ENCODE results near the gene CRELD1.
A peak's percentile ranks its signal among the peaks of the same experiment; 100 is the strongest.

Gene CRELD1

DNA sequence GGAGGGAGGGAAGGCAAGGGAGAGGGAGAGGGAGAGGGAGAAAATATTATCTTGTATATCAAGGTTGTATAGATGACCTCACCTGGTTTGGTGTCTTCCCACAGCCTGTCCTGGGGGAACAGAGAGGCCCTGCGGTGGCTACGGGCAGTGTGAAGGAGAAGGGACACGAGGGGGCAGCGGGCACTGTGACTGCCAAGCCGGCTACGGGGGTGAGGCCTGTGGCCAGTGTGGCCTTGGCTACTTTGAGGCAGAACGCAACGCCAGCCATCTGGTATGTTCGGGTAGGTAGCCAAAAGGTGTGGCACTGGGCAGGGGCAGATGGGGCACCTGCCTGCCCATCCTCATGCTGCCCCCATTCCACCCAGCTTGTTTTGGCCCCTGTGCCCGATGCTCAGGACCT, 7.1 kb downstream of the CRELD1 start:
- Histone ChIP-seq H3K27me3 (ENCODE audit: control insufficient read depth, insufficient read depth, low read length) (no peaks in the 10 kb centered on the region), H3K9ac (ENCODE audit: low read depth, low read length) (no peak overlapping the region), H3K9me3 (ENCODE audit: control insufficient read depth, insufficient read depth, low read length) (no peaks in the 10 kb centered on the region), H3K36me3 (ENCODE audit: control insufficient read depth, insufficient read depth, low read length) (peaks cover 3% of the 10 kb centered on the region), H3K4me3 (ENCODE audit: low read depth, low read length) (no peak overlapping the region), H3K4me1 (ENCODE audit: control insufficient read depth, insufficient read depth, low read length) (no peaks in the 10 kb centered on the region)

GRCh38 chr3:9942164-9942563, 8.5 kb downstream of the CRELD1 start:
- Histone ChIP-seq H3K9me3 (ENCODE audit: control insufficient read depth, insufficient read depth, low read length) (no peaks in the 10 kb centered on the region), H3K4me3 (ENCODE audit: low read depth, low read length) (no peak overlapping the region), H3K4me1 (ENCODE audit: control insufficient read depth, insufficient read depth, low read length) (no peaks in the 10 kb centered on the region), H3K9ac (ENCODE audit: low read depth, low read length) (no peak overlapping the region), H3K36me3 (ENCODE audit: control insufficient read depth, insufficient read depth, low read length) (peaks cover 3% of the 10 kb centered on the region), H3K27me3 (ENCODE audit: control insufficient read depth, insufficient read depth, low read length) (no peaks in the 10 kb centered on the region)

DNA sequence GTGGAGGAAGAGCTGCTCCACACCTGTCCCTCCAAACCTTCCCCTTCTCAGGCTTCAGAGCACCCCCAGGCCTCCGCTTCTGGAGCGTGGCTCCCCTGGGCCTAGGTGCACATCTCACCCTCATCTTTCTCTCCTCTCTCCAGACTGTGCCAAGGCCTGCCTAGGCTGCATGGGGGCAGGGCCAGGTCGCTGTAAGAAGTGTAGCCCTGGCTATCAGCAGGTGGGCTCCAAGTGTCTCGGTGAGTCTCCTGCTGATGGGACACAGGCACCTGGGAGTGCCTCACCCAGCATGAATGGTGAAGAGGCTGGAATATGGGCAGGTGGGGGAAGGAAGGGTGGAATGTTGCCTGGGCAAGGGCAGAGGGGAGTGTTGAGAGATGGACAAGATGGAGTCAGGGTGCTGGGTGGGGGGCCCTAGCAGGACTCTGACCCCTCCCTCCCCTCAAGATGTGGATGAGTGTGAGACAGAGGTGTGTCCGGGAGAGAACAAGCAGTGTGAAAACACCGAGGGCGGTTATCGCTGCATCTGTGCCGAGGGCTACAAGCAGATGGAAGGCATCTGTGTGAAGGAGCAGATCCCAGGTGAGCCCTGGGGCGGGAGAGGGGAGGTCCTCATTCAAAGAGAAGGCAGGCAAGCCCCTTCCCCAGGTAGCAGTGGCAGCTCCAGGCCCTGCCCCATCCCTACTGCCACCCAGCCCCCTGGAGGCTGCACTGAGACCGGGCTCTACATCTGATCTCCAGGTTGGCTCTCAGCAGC, 9.5 kb downstream of the CRELD1 start:
- Histone ChIP-seq H3K27me3 (ENCODE audit: control insufficient read depth, insufficient read depth, low read length) (no peaks in the 10 kb centered on the region), H3K9me3 (ENCODE audit: control insufficient read depth, insufficient read depth, low read length) (no peaks in the 10 kb centered on the region), H3K4me3 (ENCODE audit: low read depth, low read length) (no peak overlapping the region), H3K36me3 (ENCODE audit: control insufficient read depth, insufficient read depth, low read length) (peaks cover 3% of the 10 kb centered on the region), H3K4me1 (ENCODE audit: control insufficient read depth, insufficient read depth, low read length) (no peaks in the 10 kb centered on the region), H3K9ac (ENCODE audit: low read depth, low read length) (no peak overlapping the region)

- Histone ChIP-seq H3K4me3 (ENCODE audit: low read depth, low read length) (no peak overlapping the region), H3K4me1 (ENCODE audit: control insufficient read depth, insufficient read depth, low read length) (no peaks in the 10 kb centered on the region), H3K27me3 (ENCODE audit: control insufficient read depth, insufficient read depth, low read length) (no peaks in the 10 kb centered on the region), H3K9me3 (ENCODE audit: control insufficient read depth, insufficient read depth, low read length) (no peaks in the 10 kb centered on the region), H3K9ac (ENCODE audit: low read depth, low read length) (no peak overlapping the region), H3K36me3 (ENCODE audit: control insufficient read depth, insufficient read depth, low read length) (peaks cover 8% of the 10 kb centered on the region)
Observed at GRCh38 chr3:9944271-9944670, 10.6 kb downstream of the CRELD1 start.

DNA sequence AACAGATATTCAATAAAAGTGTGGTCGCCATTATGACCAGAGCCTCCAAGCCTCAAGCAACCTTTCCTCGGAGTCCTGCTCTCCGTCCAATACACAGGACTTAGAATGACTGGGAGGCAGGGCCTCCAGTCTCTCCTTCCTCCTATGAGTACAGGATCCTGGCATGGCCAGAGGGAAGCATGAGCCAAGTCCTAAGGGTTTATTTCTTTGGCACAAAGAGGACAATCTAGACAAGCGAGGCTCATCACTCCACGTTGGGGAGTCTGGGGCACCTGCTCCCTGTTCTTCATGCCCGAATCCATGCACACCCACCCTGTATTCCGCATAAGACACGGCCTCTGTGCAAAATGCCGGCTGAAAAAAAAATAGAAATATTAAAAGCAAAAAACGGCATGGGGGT, 11.7 kb downstream of the CRELD1 start:
- Histone ChIP-seq H3K27me3 (ENCODE audit: control insufficient read depth, insufficient read depth, low read length) (no peaks in the 10 kb centered on the region), H3K4me3 (ENCODE audit: low read depth, low read length) (no peak overlapping the region), H3K4me1 (ENCODE audit: control insufficient read depth, insufficient read depth, low read length) (no peaks in the 10 kb centered on the region), H3K36me3 (ENCODE audit: control insufficient read depth, insufficient read depth, low read length) (peaks cover 11% of the 10 kb centered on the region), H3K9me3 (ENCODE audit: control insufficient read depth, insufficient read depth, low read length) (no peaks in the 10 kb centered on the region), H3K9ac (ENCODE audit: low read depth, low read length) (no peak overlapping the region)

DNA sequence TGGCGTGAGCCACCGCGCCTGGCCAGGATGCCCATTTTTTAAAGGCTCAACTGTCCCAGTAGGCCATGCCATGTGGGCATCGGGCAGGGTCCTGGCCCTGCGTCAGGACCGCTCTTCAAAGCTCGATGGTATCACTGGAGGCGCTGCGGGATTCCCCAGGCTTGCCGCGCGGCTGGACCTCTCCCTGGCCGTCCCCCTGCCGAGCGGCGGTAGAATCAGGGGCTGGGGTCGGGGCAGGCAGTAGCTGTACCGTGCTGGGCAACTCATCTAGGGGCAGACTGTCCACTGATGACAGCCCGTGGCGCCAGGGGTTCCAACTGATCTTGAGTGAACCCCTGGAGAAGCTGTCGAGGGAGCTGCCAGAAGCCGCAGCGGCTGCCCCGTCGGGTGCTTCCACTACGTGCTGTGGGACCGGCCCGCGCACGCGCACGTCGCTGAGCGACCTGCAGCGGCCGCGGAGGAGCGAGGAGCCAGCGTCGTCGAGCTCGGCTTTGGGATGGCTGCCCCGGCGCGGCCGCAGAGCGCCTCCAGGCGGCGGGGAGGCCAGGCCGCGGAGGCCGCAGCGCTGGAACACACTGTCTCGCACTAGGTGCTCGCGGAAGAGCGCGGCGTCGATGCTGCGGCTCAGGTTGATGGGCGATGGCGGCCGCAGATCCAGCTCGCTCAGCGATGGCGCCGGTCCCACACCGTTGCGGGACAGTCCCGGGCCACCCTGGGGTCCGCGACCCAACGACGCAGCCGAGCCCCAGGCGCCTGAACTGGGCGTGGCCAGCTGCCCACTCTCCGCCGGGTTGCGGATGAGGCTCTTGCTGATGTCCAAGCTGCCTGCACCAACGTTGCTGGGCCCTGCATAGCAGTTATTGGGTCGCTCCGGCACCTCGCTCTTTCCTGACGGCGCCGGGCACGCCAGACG, 12.7 kb downstream of the CRELD1 start:
- peaks cover 11% of the 10 kb centered on the region for H3K36me3 ChIP-seq (ENCODE audit: control insufficient read depth, insufficient read depth, low read length)
- peak overlapping the region; percentile 81 for H3K9ac ChIP-seq (ENCODE audit: low read depth, low read length)
- peaks cover under 1% of the 10 kb centered on the region for H3K4me1 ChIP-seq (ENCODE audit: control insufficient read depth, insufficient read depth, low read length)
- H3K27me3 ChIP-seq (ENCODE audit: control insufficient read depth, insufficient read depth, low read length): no peaks in the 10 kb centered on the region
- H3K9me3 ChIP-seq (ENCODE audit: control insufficient read depth, insufficient read depth, low read length): no peaks in the 10 kb centered on the region
- H3K4me3 ChIP-seq (ENCODE audit: low read depth, low read length): peak overlapping the region; percentile 79

DNA sequence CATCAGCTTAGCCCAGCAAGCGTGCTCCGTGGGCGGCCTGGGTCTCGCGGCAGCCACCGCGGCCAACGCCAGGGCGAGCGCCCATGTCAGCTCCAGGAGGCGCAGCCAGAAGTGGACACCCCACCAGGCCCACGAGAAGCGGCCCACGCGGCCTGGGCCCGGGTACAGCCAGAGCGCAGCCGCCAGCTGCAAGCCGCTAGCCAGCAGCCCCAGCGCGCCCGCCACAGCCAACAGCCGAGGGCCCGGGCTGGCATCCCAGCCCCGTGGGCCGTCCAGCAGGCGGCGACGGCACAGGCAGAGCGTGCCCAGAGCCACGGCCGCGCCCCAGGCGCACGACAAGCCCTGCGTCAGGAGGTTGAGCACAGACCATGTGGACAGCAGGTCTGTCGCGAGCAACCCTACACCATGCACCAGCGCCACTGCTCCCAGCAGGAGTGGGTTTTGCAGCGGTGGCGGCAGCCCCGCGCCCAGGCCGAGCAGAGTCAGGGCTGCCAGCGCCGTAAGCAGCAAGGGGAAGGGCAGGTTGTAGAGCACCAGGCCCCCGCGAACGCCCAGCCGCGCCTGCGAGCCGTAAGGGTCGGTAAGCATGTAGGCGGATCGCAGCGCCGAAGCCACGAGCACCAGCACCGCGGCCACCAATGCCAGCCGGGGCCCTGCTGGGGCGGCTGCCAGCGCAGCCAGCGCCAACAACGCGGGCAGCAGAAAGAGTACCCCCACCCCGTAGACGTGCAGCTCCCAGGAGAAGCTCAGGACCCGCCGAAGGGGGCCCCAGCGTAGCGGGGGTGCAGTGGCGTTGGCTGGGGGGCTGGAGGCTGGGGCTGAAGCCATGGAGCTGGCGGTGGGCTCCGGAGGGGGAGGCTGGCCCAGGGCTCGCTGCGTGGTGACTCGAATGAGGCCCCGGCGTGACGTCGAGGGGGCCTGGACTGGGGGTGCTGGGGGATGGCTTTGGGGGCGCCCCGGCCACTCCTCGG, 13.7 kb downstream of the CRELD1 start:
- Histone ChIP-seq H3K27me3 (ENCODE audit: control insufficient read depth, insufficient read depth, low read length) (peaks cover 4% of the 10 kb centered on the region), H3K4me1 (ENCODE audit: control insufficient read depth, insufficient read depth, low read length) (peaks cover 3% of the 10 kb centered on the region), H3K4me3 (ENCODE audit: low read depth, low read length) (peak overlapping the region; percentile 79), H3K9ac (ENCODE audit: low read depth, low read length) (peak overlapping the region; percentile 73), H3K9me3 (ENCODE audit: control insufficient read depth, insufficient read depth, low read length) (no peaks in the 10 kb centered on the region), H3K36me3 (ENCODE audit: control insufficient read depth, insufficient read depth, low read length) (peaks cover 11% of the 10 kb centered on the region)

DNA sequence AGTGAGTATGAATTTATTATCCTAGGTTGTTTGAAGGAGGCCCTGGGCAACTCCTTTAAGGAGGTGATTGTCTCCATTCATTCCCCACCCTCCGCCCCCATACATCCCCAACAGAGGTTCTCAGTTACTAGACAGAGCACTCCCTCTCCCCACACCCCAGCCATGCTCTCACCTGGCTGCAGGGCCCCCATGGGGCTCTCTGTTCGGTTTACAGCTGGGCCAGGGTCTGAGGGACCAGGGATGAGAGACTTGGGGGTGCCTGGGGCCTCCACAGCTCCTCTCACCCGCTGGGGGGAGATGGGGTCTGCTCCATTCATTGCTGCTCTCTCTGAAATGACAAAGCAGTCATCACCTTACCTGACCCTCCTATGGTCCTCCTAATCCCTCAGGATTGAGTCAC, 15.0 kb downstream of the CRELD1 start:
- H3K36me3 ChIP-seq (ENCODE audit: control insufficient read depth, insufficient read depth, low read length): peaks cover 11% of the 10 kb centered on the region
- no peak overlapping the region for H3K9ac ChIP-seq (ENCODE audit: low read depth, low read length)
- no peaks in the 10 kb centered on the region for H3K9me3 ChIP-seq (ENCODE audit: control insufficient read depth, insufficient read depth, low read length)
- H3K27me3 ChIP-seq (ENCODE audit: control insufficient read depth, insufficient read depth, low read length): peaks cover 8% of the 10 kb centered on the region
- peaks cover 3% of the 10 kb centered on the region for H3K4me1 ChIP-seq (ENCODE audit: control insufficient read depth, insufficient read depth, low read length)
- no peak overlapping the region for H3K4me3 ChIP-seq (ENCODE audit: low read depth, low read length)

DNA sequence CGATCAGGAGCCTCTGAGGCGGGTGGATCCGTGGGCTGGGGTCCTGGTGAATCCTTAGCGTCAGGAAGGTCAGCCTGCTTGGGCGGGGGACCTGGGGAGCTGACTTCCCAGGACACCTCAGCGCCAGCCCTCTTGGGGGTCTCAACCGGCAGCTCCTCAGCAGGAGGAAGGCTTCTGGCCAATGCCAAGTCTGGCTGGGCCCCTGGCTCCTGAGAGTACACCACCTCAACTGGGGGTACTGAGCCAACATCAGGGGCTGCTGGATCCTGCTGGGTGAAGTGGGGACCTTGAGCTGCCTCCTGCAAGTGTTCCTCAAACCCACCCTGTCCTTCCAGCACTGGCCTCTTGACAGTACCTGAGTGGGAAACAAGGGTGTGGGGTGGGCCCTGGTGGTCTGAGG, 15.5 kb downstream of the CRELD1 start:
- Histone ChIP-seq H3K4me3 (ENCODE audit: low read depth, low read length) (no peak overlapping the region), H3K9ac (ENCODE audit: low read depth, low read length) (no peak overlapping the region), H3K4me1 (ENCODE audit: control insufficient read depth, insufficient read depth, low read length) (peaks cover 3% of the 10 kb centered on the region), H3K27me3 (ENCODE audit: control insufficient read depth, insufficient read depth, low read length) (peaks cover 9% of the 10 kb centered on the region), H3K9me3 (ENCODE audit: control insufficient read depth, insufficient read depth, low read length) (no peaks in the 10 kb centered on the region), H3K36me3 (ENCODE audit: control insufficient read depth, insufficient read depth, low read length) (peaks cover 11% of the 10 kb centered on the region)

- no peaks in the 10 kb centered on the region for H3K9me3 ChIP-seq (ENCODE audit: control insufficient read depth, insufficient read depth, low read length)
- H3K36me3 ChIP-seq (ENCODE audit: control insufficient read depth, insufficient read depth, low read length): peaks cover 8% of the 10 kb centered on the region
Observed at GRCh38 chr3:9949626-9950025, 16.0 kb downstream of the CRELD1 start.

DNA sequence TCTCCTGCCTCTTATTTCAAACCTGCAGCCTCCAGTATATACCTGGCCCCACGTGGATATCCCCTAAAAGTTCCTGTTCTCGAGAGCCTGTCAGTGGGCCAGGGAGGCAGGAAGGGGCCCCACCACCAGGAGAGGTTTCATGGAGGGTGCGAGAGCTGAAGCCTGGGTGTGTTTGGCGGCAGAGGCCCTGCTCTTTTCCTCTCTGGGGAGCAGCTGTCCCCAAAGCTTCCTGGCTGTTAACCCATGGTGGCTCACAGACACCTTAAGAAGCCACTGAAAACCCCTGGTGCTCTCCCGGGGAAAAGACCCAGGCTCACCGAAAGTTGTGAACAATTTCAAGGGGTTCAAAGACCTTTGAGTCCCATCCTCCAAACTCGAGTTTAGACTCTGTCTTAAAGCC, 17.5 kb downstream of the CRELD1 start:
- H3K27me3 ChIP-seq (ENCODE audit: control insufficient read depth, insufficient read depth, low read length): peaks cover 16% of the 10 kb centered on the region
- H3K36me3 ChIP-seq (ENCODE audit: control insufficient read depth, insufficient read depth, low read length): peaks cover 8% of the 10 kb centered on the region
- H3K4me3 ChIP-seq (ENCODE audit: low read depth, low read length): peak overlapping the region; percentile 90
- peaks cover 20% of the 10 kb centered on the region for H3K4me1 ChIP-seq (ENCODE audit: control insufficient read depth, insufficient read depth, low read length)
- no peaks in the 10 kb centered on the region for H3K9me3 ChIP-seq (ENCODE audit: control insufficient read depth, insufficient read depth, low read length)
- peak overlapping the region; percentile 70 for H3K9ac ChIP-seq (ENCODE audit: low read depth, low read length)

More at GRCh38 chr3:9949626-9950025, 16.0 kb downstream of the CRELD1 start:
- H3K27me3 ChIP-seq (ENCODE audit: control insufficient read depth, insufficient read depth, low read length): peaks cover 14% of the 10 kb centered on the region
- H3K4me3 ChIP-seq (ENCODE audit: low read depth, low read length): no peak overlapping the region
- H3K9ac ChIP-seq (ENCODE audit: low read depth, low read length): no peak overlapping the region
- peaks cover 7% of the 10 kb centered on the region for H3K4me1 ChIP-seq (ENCODE audit: control insufficient read depth, insufficient read depth, low read length)

Data from iPS-15b (cell line).